B cell (primary cell): ENCODE results near the gene RRAS2.

Experiments used
- CTCF ChIP-seq: fragments of 200-600 bp; IDR thresholded peaks from one replicate; pipeline ENCODE4 v1.8.0; 2022; ENCODE audit warnings: antibody characterized with exemption, mild to moderate bottlenecking
- EZH2 ChIP-seq: IDR thresholded peaks from 2 replicates; pipeline ENCODE4 v1.6.1; 2012; ENCODE audit warnings: borderline replicate concordance, low read depth, mild to moderate bottlenecking, moderate library complexity, low read length; ENCODE audit not compliant: insufficient read depth, poor library complexity, severe bottlenecking

GRCh38 chr11:14376920-14377319, 17.9 kb upstream of the RRAS2 start:
- TF ChIP-seq CTCF = no peak
- TF ChIP-seq EZH2 = no peak
